Heart right ventricle (tissue), 16 donors: ENCODE measurements around the gene MUC5AC. TPM values are rescaled to one million over a fixed set of nuclear protein-coding genes. Genes with fewer than 3 reads are reported as not detected.
A peak's percentile ranks its signal among the peaks of the same experiment; 100 is the strongest.

Experiments
- ATAC-seq, 8 donors: fragments of 200-7000 bp; cut with Tn5 transposase; one replicate each; pipeline ENCODE4 v1.9.1; 2020; ENCODE audit warnings: mild to moderate bottlenecking in 8 of 8, moderate library complexity in 8 of 8, moderate number of reproducible peaks in 1 of 8
- DNase-seq, 2 donors: peaks; one replicate each; pipeline ENCODE4 v3.0.0-alpha.2; 2020
- H3K27ac ChIP-seq, 10 donors: fragments of 200-600 bp; sonication (generic) in 2 of 10; one replicate each; pipeline versions ENCODE4 v1.5.0 to v1.8.0; 2020 to 2022; ENCODE audit warnings: mild to moderate bottlenecking in 3 of 10
- H3K27me3 ChIP-seq, 7 donors: fragments of 200-600 bp; one replicate each; pipeline ENCODE4 v1.8.0; 2021 to 2022; ENCODE audit warnings: mild to moderate bottlenecking in 2 of 7
- H3K36me3 ChIP-seq, 9 donors: fragments of 200-600 bp; sonication (generic) in 1 of 9; one replicate each; pipeline versions ENCODE4 v1.5.0 to v1.8.0; 2020 to 2022; ENCODE audit warnings: mild to moderate bottlenecking in 2 of 9
- H3K4me1 ChIP-seq, 9 donors: fragments of 200-600 bp; sonication (generic) in 1 of 9; one replicate each; pipeline versions ENCODE4 v1.5.0 to v1.8.0; 2020 to 2022; ENCODE audit warnings: mild to moderate bottlenecking in 4 of 9
- H3K4me3 ChIP-seq, 10 donors: fragments of 200-600 bp; sonication (generic) in 2 of 10; one replicate each; pipeline versions ENCODE4 v1.5.0 to v1.8.0; 2020 to 2022; ENCODE audit warnings: mild to moderate bottlenecking in 7 of 10, moderate library complexity in 2 of 10
- H3K9me3 ChIP-seq, 11 donors: fragments of 200-600 bp in 10 of 11; sonication (generic) in 2 of 11; one replicate each; pipeline versions ENCODE4 v1.5.0 to v1.8.0; 2013 to 2022; ENCODE audit warnings: mild to moderate bottlenecking in 2 of 11, control low read depth in 1 of 11, moderate library complexity in 1 of 11
- WGBS, 2 donors: extraction: QIAGEN DNeasy Blood & Tissue Kit; methylation state at CpG; one replicate each; pipeline ENCODE4 v1.1.7; 2013; ENCODE audit warnings: inconsistent platforms in 1 of 2; 5-methylcytosine and 5-hydroxymethylcytosine counted together
- intact Hi-C, 10 donors: fragments of 100-400 bp; cut with DNase I; formaldehyde crosslinking; loops; one replicate each; pipeline versions ENCODE4 v1.11.1 to v1.14.2; 2022
- polyA plus RNA-seq, 2 donors: library from polyadenylated mRNA; stranded (reverse); fragments of 200-250 nt; gene quantifications; one replicate each; pipeline ENCODE4 v1.2.3, GENCODE V29; 2013
- total RNA-seq, 10 donors: library from RNA; stranded (reverse); fragmentation: NEBNext Ultra II Directional in 3 of 10; extraction: Animal tissue kit (Norgen Biotek cat#: 25700) in 3 of 10; gene quantifications; one replicate each; pipeline versions ENCODE4 v1.2.1 to v1.2.4, GENCODE V29; 2021 to 2023
- TF ChIP-seq, protein P1 (sequence below), 9 donors: fragments of 200-600 bp; sonication (generic) in 2 of 9; IDR thresholded peaks; one replicate each; pipeline versions ENCODE4 v1.5.0 to v1.8.0; 2021 to 2022; ENCODE audit warnings: antibody characterized with exemption in 9 of 9, mild to moderate bottlenecking in 5 of 9, moderate library complexity in 1 of 9
- donor health status: Arrhythmogenic right ventricular cardiomyopathy.
- donor health status: ischemic (EF 13 %, LVEDD 7.1; RV severe dilation, severe dysfunction).
- donor health status: healthy with polysubstance abuse.
- donor health status: DM: no; HTN: yes; CAD: no.
- donor health status: DM: no; HTN: no; CAD: no.
- donor health status: ischemic (EF 25% LVEDD 6.9; RV normal size, moderate dysfunction).
- donor health status: ischemic (EF 25% LVEDD 5.7; RV mildly dilated, moderate dysfunction).
- donor health status: healthy.
- donor health status: DM: yes; HTN: yes; CAD: no.
- donor health status: Ischemic cardiomyopathy.
- donor health status: ischemic (EF 35%, LVEDD 5.7; RV mildly dilated, moderate dysfunction).
- donor health status: nonischemic (EF 11% LVEDD 7.7; RV severe dilation, severe dysfunction).
- donor health status: DM: yes; HTN: yes; CAD: no.
- donor health status: PGD.
- donor health status: ischemic (EF 29% LVEDD 5.4; RV normal size, mild dysfunction).
- donor health status: nonischemic (EF 23%, LVEDD 6.1; RV moderate dilation, normal function).

The MUC5AC gene
- total and polyA plus RNA-seq, 12 donors: not detected

DNA sequence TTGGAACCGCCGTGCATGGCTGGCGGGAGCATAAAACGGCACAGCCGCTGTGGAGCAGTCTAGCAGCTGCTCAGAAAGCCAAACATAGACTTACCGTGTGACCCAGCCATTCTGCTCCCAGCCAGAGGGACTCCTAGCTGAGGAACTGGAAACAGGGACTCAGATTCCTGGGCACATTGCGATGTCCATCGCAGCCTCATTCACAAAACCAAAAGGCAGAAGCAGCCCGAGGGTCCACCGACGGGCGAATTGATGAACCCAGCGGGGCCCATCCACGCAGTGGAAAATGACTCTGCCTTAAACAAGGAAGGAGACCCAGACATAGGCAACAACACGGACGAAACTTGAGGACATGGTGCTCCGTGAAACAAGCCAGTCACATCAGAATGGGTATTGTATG is 59.4 kb downstream of the MUC5AC start:
- 87 to 89% methylated on average over 17 of the region's 17 CpGs for WGBS, 2 donors
- TF ChIP-seq, protein P1, sequence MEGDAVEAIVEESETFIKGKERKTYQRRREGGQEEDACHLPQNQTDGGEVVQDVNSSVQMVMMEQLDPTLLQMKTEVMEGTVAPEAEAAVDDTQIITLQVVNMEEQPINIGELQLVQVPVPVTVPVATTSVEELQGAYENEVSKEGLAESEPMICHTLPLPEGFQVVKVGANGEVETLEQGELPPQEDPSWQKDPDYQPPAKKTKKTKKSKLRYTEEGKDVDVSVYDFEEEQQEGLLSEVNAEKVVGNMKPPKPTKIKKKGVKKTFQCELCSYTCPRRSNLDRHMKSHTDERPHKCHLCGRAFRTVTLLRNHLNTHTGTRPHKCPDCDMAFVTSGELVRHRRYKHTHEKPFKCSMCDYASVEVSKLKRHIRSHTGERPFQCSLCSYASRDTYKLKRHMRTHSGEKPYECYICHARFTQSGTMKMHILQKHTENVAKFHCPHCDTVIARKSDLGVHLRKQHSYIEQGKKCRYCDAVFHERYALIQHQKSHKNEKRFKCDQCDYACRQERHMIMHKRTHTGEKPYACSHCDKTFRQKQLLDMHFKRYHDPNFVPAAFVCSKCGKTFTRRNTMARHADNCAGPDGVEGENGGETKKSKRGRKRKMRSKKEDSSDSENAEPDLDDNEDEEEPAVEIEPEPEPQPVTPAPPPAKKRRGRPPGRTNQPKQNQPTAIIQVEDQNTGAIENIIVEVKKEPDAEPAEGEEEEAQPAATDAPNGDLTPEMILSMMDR (IDR thresholded peaks at IDR 0.05): no peak
- no peak for ATAC-seq
- H3K4me3 ChIP-seq: no peak overlapping the region
- no peaks in the 10 kb centered on the region for H3K36me3 ChIP-seq
- H3K4me1 ChIP-seq: no peaks in the 10 kb centered on the region
- intact Hi-C loops: no loop called here
- DNase-seq: no peak
- H3K9me3 ChIP-seq: peaks cover 0 to 21% (median 5%) of the 10 kb centered on the region in 11 donors
- peaks cover 7 to 46% (median 38%) of the 10 kb centered on the region in 7 donors for H3K27me3 ChIP-seq
- no peak overlapping the region for H3K27ac ChIP-seq

DNA sequence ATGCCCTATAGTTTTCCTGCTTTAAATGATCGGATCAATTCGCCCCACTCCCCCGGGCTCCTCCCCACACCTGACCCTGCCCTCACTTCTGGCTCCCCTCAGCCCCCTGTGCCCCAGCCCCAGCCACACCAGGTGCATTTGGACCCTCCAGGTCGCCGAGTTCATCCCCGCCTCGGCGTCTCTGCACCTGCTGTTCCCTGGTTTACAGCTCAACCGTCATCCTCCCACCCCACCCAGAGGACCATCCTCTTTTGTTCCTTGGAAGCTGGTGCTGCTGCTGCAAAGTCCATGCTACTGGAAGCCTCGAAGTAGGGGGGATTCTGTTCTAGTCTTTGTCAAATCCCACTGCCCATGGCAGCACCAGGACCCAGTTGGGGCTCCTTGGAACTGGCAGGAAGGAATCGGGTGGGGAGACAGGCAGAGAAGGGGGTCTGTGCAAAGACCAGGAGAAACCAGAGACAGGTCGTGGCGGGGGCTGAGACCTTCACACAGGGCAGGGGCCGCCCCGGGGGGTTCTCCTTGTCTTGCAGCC is 60.6 kb downstream of the MUC5AC start:
- TF ChIP-seq, protein P1 (IDR thresholded peaks at IDR 0.05): no peak
- Histone ChIP-seq H3K4me3 (no peak overlapping the region), H3K27me3 (peaks cover 7 to 58% (median 49%) of the 10 kb centered on the region in 7 donors), H3K4me1 (no peaks in the 10 kb centered on the region), H3K9me3 (peaks cover 0 to 9% (median 0%) of the 10 kb centered on the region in 11 donors), H3K36me3 (no peaks in the 10 kb centered on the region), H3K27ac (no peak overlapping the region)
- 78 to 80% methylated on average over 15 of the region's 15 CpGs for WGBS, 2 donors
- intact Hi-C loops: no loop called here
- DNase-seq (no peak), ATAC-seq (no peak)

DNA sequence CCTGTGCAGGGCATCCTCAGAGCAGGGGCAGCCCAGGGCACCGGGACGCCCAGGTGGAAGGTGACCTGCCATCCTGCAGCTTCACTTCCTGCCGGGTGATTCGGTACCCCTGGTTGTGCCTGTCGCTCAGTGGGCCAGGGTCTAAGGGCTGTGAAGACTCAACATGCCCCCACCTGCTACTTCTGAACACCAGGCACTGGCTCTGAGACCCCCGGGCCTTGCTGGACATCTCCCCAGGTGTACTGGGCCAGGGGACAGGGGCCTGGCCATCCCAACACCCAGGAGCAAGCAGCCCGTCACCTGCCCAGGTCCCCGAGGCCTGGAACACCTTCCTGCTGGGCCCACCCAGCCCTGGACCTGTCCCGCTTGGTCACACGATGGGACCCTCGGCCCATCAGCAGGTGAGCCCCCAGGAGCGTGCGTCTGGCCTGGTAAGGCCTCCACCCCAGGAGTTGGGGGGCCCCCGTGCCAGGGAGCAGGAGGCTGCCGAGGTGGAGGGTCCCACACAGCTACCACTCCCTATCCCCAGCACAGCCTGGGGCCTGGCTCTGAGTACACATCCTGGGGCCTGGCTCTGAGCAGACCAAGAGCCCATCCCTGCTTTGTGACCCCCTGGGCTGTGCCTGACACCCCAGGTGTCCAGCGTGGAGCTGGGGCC is 61.2 kb downstream of the MUC5AC start:
- Histone ChIP-seq H3K27ac (no peak overlapping the region), H3K4me3 (no peak overlapping the region), H3K27me3 (peaks cover 7 to 64% (median 55%) of the 10 kb centered on the region in 7 donors), H3K4me1 (no peaks in the 10 kb centered on the region), H3K9me3 (peaks cover 0 to 6% (median 0%) of the 10 kb centered on the region in 11 donors), H3K36me3 (no peaks in the 10 kb centered on the region)
- ATAC-seq (peak in 1 of 8 donors; percentile 19), DNase-seq (peak in 1 of 2 donors; percentile 6)
- WGBS, 2 donors: 88 to 92% methylated on average over 16 of the region's 16 CpGs
- intact Hi-C loops: no loop called here
- TF ChIP-seq, protein P1 (IDR thresholded peaks at IDR 0.05): no peak

DNA sequence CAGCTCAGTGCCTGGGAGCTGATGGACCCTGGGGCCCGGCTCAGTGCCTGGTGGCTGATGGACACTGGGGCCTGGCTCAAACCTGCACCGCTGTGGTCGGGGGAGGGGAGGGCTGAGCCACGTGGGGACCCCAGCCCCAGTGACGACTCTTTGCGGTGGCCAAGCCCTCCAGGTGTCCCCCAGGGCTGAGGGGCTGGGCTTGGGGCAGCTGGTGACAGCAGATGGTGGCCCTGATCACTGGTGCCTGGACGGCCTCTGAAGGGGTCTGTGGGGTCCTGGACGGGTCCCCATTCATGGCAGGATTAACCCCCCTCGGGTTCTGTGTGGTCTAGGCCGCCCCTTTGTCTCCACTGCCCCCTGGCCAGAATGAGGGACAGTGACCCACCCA is 61.7 kb downstream of the MUC5AC start:
- peak in 2 of 8 donors; percentile 13 to 17 for ATAC-seq
- Histone ChIP-seq H3K9me3 (peaks cover 0 to 4% (median 0%) of the 10 kb centered on the region in 11 donors), H3K27ac (no peak overlapping the region), H3K4me1 (no peaks in the 10 kb centered on the region), H3K27me3 (peaks cover 7 to 68% (median 59%) of the 10 kb centered on the region in 7 donors), H3K4me3 (no peak overlapping the region), H3K36me3 (no peaks in the 10 kb centered on the region)
- TF ChIP-seq, protein P1 (IDR thresholded peaks at IDR 0.05): no peak
- peak in 1 of 2 donors; percentile 4 for DNase-seq
- WGBS, 2 donors: 55 to 57% methylated on average over 10 of the region's 10 CpGs
- intact Hi-C loops: no loop called here
